ENCODE measurements around the gene TNFRSF13B. TPM values are rescaled to one million over a fixed set of nuclear protein-coding genes. Genes with fewer than 3 reads are reported as not detected.

Gene TNFRSF13B
- total RNA-seq, 5 donors from 2014 or later (not counting 1 experiment from before 2014, with no cell fraction given), result 0.60 to 7.2 (median 5.0) TPM; not detected in 1

DNA sequence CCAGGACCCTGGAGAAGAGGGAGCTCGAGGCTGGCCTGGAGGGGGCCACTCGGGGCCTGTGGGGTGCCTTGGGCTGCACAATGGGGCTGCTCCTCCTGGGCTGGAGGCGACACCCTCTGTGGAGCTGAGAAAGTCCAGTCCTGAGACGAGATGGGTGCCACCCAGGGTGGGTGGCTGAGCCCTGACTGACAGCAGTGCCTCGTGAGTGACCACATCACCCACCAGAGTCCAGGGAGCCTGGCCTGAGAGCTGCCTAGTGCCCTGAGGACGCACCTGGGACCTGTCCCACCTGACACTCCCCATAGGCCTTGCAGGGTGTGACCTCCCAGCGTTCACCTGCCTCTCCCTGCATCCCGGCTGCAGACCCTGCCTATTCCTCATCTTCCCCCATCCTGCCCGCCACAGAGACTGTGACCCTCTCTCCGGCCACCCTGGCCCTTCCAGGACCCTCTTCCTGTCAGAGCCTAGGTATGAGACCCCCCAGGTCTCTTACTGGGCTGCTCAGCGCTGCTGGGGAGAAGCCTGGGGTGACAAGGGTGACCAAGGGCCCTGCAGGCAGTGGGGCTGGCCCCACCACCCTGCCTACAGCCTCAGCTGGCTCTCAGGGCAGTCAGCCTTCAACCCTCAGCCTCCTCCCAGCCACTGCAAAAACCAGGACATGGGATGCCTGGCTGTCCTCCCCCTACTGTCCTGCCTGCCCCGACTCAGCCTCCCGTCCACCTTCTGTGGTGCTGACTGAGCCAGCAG is 41.2 kb downstream of the TNFRSF13B start:
- peaks cover 5 to 9% of the 10 kb centered on the region in 2 experiments for H3K4me1 ChIP-seq (ENCODE audit: control insufficient read depth in 1 of 2, extremely low read depth in 1 of 2, insufficient read depth in 2 of 2, low read length in 2 of 2)

DNA sequence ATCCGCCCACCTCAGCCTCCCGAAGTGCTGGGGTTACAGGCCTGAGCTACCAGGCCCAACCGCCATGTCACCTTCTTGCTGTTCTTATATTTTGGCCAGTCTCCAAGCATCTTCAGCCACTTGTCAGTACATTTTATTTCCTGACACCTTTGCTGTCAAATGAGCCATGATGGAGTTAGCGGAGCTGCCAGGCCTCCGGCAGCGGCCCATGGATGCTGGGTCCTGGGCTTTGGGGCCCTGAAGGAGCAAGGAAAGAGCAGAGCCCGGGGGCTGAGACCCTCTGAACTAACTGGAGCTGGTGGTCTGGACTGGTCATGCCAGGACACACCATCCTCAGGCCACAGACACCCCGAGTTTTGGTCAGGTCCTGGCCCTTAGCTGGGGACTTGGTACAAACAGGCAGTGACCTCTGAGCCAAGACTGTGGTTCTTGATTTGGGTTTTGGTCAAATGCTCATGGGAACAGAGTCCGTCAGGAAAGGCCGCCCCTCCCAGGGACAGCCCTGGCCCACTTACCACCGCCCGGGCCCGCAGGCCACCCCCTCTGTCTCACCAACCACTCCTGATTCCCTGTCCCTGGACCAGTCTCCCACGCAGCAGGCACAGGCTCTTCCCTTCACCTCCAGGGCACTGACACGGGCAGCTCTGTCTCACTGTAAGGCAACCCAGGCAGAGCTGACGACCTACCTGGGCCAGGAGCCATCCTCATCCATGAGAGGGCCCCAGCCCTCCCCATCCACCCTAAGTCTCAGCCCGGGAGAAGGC is 42.0 kb downstream of the TNFRSF13B start:
- Mint-ChIP-seq H3K27ac (no peak overlapping the region), H3K4me3 (no peak overlapping the region), H3K36me3 (no peaks in the 10 kb centered on the region), H3K4me1 (peaks cover 7 to 9% (median 8%) of the 10 kb centered on the region in 3 donors), H3K27me3 (peaks cover 0 to 6% of the 10 kb centered on the region in 2 donors), H3K9me3 (no peaks in the 10 kb centered on the region)
- WGBS (ENCODE audit: insufficient coverage), result 89% methylated on average over 16 of the region's 17 CpGs
- POLR2A ChIA-PET, result no interaction called here
- ATAC-seq (replicated peaks in 1 of 4), result no peak
- DNase-seq, result no peak
- Histone ChIP-seq H3K9me3 (no peaks in the 10 kb centered on the region), H3K4me1 (ENCODE audit: control insufficient read depth in 1 of 2, extremely low read depth in 1 of 2, insufficient read depth in 2 of 2, low read length in 2 of 2) (peaks cover 5 to 9% of the 10 kb centered on the region in 2 experiments), H3K4me3 (ENCODE audit: control insufficient read depth in 1 of 2, extremely low read depth in 1 of 2, low read length in 1 of 2) (no peak overlapping the region), H3K36me3 (ENCODE audit: control insufficient read depth in 2 of 2, extremely low read depth in 1 of 2, insufficient read depth in 1 of 2, low read length in 1 of 2) (no peaks in the 10 kb centered on the region), H3K27ac (ENCODE audit: low read length) (no peak overlapping the region), H3K27me3 (replicated peaks in 1 of 2; ENCODE audit: control insufficient read depth in 2 of 2, extremely low read depth in 1 of 2, insufficient read depth in 2 of 2, low read length in 1 of 2) (peaks cover 0 to 44% of the 10 kb centered on the region in 2 experiments)
- CTCF ChIA-PET, result no interaction called here

More for the DNA sequence above, 41.2 kb downstream of the TNFRSF13B start:
- WGBS (ENCODE audit: insufficient coverage), result 74% methylated on average over 12 of the region's 13 CpGs
- DNase-seq, result no peak
- no peak overlapping the region for H3K27ac Mint-ChIP-seq
- peaks cover 7 to 9% (median 8%) of the 10 kb centered on the region in 3 donors for H3K4me1 Mint-ChIP-seq
- ATAC-seq (replicated peaks in 1 of 4), result no peak
- H3K9me3 Mint-ChIP-seq, result no peaks in the 10 kb centered on the region
- H3K4me3 Mint-ChIP-seq, result no peak overlapping the region
- ChIA-PET CTCF (no interaction called here), POLR2A (no interaction called here)
- H3K9me3 ChIP-seq, result no peaks in the 10 kb centered on the region
- H3K27ac ChIP-seq (ENCODE audit: low read length), result no peak overlapping the region
- no peak overlapping the region for H3K4me3 ChIP-seq (ENCODE audit: control insufficient read depth in 1 of 2, extremely low read depth in 1 of 2, low read length in 1 of 2)
- peaks cover 0 to 6% of the 10 kb centered on the region in 2 donors for H3K27me3 Mint-ChIP-seq
- no peaks in the 10 kb centered on the region for H3K36me3 Mint-ChIP-seq
- H3K36me3 ChIP-seq (ENCODE audit: control insufficient read depth in 2 of 2, extremely low read depth in 1 of 2, insufficient read depth in 1 of 2, low read length in 1 of 2), result no peaks in the 10 kb centered on the region
- H3K27me3 ChIP-seq (replicated peaks in 1 of 2; ENCODE audit: control insufficient read depth in 2 of 2, extremely low read depth in 1 of 2, insufficient read depth in 2 of 2, low read length in 1 of 2), result peaks cover 0 to 43% of the 10 kb centered on the region in 2 experiments

DNA sequence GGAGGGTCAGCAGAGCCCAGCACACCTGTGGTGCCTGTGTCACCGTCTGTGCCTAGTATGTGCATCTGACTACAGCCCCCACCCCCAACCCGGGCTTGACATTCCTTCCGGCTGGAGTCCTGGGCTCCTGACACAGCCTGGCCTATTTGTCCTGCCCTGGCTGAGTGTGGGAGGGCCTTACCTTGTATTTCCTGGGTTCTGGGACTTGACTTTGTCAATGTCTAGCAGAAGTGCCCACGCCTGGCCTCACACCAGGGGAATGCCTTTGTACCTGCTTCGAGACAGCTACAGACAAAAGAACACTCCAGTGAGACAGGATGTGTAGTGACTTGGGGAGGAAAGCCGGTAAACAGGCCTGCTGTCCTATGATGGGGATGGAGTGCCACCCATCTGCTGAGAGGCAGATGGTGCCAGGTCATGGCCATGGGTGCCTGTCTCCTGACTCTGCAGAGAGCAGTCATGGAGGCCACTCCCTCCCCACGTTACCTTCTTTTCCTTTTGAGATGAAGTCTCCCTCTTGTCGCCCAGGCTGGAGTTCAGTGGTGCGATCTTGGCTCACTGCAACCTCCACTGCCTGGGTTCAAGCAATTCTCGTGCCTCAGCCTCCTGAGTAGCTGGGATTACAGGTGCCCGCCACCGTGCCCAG is 42.8 kb downstream of the TNFRSF13B start:
- H3K9me3 ChIP-seq, result no peaks in the 10 kb centered on the region
- no peak overlapping the region for H3K27ac ChIP-seq (ENCODE audit: low read length)
- peaks cover 7 to 9% (median 8%) of the 10 kb centered on the region in 3 donors for H3K4me1 Mint-ChIP-seq
- H3K27me3 Mint-ChIP-seq, result peaks cover 0 to 5% of the 10 kb centered on the region in 2 donors
- 64% methylated on average over 10 of the region's 12 CpGs for WGBS (ENCODE audit: insufficient coverage)
- POLR2A ChIA-PET, result no interaction called here
- CTCF ChIA-PET, result no interaction called here
- no peak overlapping the region for H3K4me3 ChIP-seq (ENCODE audit: control insufficient read depth in 1 of 2, extremely low read depth in 1 of 2, low read length in 1 of 2)
- H3K27ac Mint-ChIP-seq, result peak overlapping the region; percentile 46 to 86
- peaks cover 0 to 44% of the 10 kb centered on the region in 2 experiments for H3K27me3 ChIP-seq (replicated peaks in 1 of 2; ENCODE audit: control insufficient read depth in 2 of 2, extremely low read depth in 1 of 2, insufficient read depth in 2 of 2, low read length in 1 of 2)
- no peaks in the 10 kb centered on the region for H3K9me3 Mint-ChIP-seq
- no peaks in the 10 kb centered on the region for H3K36me3 ChIP-seq (ENCODE audit: control insufficient read depth in 2 of 2, extremely low read depth in 1 of 2, insufficient read depth in 1 of 2, low read length in 1 of 2)
- no peaks in the 10 kb centered on the region for H3K36me3 Mint-ChIP-seq
- H3K4me1 ChIP-seq (ENCODE audit: control insufficient read depth in 1 of 2, extremely low read depth in 1 of 2, insufficient read depth in 2 of 2, low read length in 2 of 2), result peaks cover 5 to 9% of the 10 kb centered on the region in 2 experiments
- no peak overlapping the region for H3K4me3 Mint-ChIP-seq
- peak in 7 of 35 experiments; percentile 8 to 44 (median 20) for DNase-seq
- peak; percentile 58 to 97 (median 73) for ATAC-seq (replicated peaks in 1 of 4)

DNA sequence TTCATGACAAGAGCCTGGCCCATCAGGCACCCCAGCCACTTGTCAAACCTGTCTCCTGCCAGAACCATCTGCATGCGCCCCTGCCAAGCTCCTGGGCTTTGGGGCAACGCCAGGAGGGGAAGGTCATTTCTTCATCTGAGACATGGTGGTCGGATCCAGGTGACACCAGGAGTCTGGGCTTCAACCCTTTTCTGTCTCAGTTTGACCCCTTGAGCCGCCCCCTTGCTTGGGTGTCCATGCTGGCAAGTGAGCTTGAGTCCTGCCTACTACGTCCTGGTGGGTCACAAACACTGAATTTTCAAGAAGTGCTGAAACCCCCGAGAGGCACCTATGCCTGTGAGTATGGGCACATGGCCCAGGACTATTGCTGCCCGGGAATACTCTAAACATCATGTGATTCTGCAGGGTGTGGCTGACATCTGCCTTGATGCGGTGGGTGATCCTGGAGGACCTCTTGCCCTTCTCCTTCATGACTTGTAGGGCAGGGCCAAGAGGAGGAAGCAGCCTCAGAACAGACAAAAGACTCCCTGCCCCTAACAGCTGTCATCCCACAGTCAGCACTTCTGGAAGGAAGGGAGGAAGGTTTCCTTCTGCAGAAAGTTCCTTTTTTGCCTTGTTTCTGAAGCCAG is 43.4 kb downstream of the TNFRSF13B start:
- Mint-ChIP-seq H3K4me1 (peaks cover 7 to 9% (median 8%) of the 10 kb centered on the region in 3 donors), H3K36me3 (no peaks in the 10 kb centered on the region), H3K27me3 (peaks cover 0 to 2% of the 10 kb centered on the region in 2 donors), H3K27ac (peak overlapping the region; percentile 46 to 86), H3K9me3 (no peaks in the 10 kb centered on the region), H3K4me3 (no peak overlapping the region)
- Histone ChIP-seq H3K4me1 (ENCODE audit: control insufficient read depth in 1 of 2, extremely low read depth in 1 of 2, insufficient read depth in 2 of 2, low read length in 2 of 2) (peaks cover 5 to 9% of the 10 kb centered on the region in 2 experiments), H3K4me3 (ENCODE audit: control insufficient read depth in 1 of 2, extremely low read depth in 1 of 2, low read length in 1 of 2) (no peak overlapping the region), H3K27me3 (replicated peaks in 1 of 2; ENCODE audit: control insufficient read depth in 2 of 2, extremely low read depth in 1 of 2, insufficient read depth in 2 of 2, low read length in 1 of 2) (peaks cover 0 to 42% of the 10 kb centered on the region in 2 experiments), H3K27ac (ENCODE audit: low read length) (no peak overlapping the region), H3K9me3 (no peaks in the 10 kb centered on the region), H3K36me3 (ENCODE audit: control insufficient read depth in 2 of 2, extremely low read depth in 1 of 2, insufficient read depth in 1 of 2, low read length in 1 of 2) (no peaks in the 10 kb centered on the region)
- 74% methylated on average over 7 of the region's 8 CpGs for WGBS (ENCODE audit: insufficient coverage)
- POLR2A ChIA-PET, result no interaction called here
- no peak for DNase-seq
- no peak for ATAC-seq (replicated peaks in 1 of 4)
- CTCF ChIA-PET, result interaction anchor here in 1 of 2 donors (0.6 kb wide), 1 partner anchor 9 kb away, joined by 4 read pairs; no protein-coding TSS in a partner anchor

DNA sequence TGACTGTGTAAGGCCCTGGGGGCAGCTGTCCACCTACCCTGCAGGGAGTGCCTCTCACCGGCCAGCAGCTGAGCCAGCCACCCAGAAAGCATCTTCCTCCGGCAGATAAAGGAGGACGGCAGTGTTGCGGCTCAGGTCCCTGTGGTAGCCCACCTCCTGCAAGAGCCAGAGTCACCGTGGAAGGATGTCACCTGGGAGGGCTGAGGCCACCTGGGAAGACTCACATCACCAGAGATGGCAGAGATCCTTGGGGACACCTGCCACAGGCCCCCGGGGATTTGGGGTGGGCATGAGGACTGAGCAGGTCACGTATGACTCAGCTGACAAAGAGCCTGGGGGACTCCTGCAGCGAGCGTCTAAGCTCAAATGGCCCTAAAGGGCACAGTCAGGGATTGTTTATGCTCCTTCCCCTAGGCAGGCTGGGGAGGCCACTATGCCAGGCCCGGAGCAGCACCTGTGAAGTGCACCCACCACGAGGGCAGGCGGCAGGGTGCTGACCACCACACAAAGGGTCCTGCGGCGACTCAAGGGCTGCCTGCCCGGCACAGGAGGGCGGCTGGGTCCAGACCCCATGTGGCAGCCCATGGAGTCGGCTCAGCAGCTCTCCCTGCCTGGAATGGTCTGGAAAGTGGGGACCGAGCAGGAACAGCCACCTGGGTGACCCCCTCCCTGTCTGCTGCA is 44.1 kb downstream of the TNFRSF13B start:
- no peaks in the 10 kb centered on the region for H3K36me3 ChIP-seq (ENCODE audit: control insufficient read depth in 2 of 2, extremely low read depth in 1 of 2, insufficient read depth in 1 of 2, low read length in 1 of 2)
- no peak overlapping the region for H3K27ac ChIP-seq (ENCODE audit: low read length)
- H3K27me3 ChIP-seq (replicated peaks in 1 of 2; ENCODE audit: control insufficient read depth in 2 of 2, extremely low read depth in 1 of 2, insufficient read depth in 2 of 2, low read length in 1 of 2), result peaks cover 0 to 39% of the 10 kb centered on the region in 2 experiments
- Mint-ChIP-seq H3K27ac (no peak overlapping the region), H3K36me3 (no peaks in the 10 kb centered on the region), H3K27me3 (peaks cover 0 to 2% of the 10 kb centered on the region in 2 donors), H3K4me3 (no peak overlapping the region), H3K9me3 (no peaks in the 10 kb centered on the region), H3K4me1 (peaks cover 7 to 9% (median 8%) of the 10 kb centered on the region in 3 donors)
- H3K9me3 ChIP-seq, result no peaks in the 10 kb centered on the region
- no peak overlapping the region for H3K4me3 ChIP-seq (ENCODE audit: control insufficient read depth in 1 of 2, extremely low read depth in 1 of 2, low read length in 1 of 2)
- WGBS (ENCODE audit: insufficient coverage), result 79% methylated on average over 18 of the region's 18 CpGs
- ATAC-seq (replicated peaks in 1 of 4), result no peak
- POLR2A ChIA-PET, result no interaction called here
- CTCF ChIA-PET, result interaction anchor here in 1 of 2 donors (0.6 kb wide), 1 partner anchor 9 kb away, joined by 4 read pairs; no protein-coding TSS in a partner anchor
- peaks cover 5 to 9% of the 10 kb centered on the region in 2 experiments for H3K4me1 ChIP-seq (ENCODE audit: control insufficient read depth in 1 of 2, extremely low read depth in 1 of 2, insufficient read depth in 2 of 2, low read length in 2 of 2)
- no peak for DNase-seq
